SH-SY5Y (cell line): ENCODE measurements around the gene WSCD1.

Experiments
- GATA2 ChIP-seq: IDR thresholded peaks from 2 replicates; pipeline ENCODE4 v1.6.1; 2011; ENCODE audit warnings: mild to moderate bottlenecking, low read depth, low read length
- GATA3 ChIP-seq: IDR thresholded peaks from 2 replicates; pipeline ENCODE4 v1.6.1; 2011; ENCODE audit warnings: low read depth, mild to moderate bottlenecking, low read length, moderate library complexity

DNA sequence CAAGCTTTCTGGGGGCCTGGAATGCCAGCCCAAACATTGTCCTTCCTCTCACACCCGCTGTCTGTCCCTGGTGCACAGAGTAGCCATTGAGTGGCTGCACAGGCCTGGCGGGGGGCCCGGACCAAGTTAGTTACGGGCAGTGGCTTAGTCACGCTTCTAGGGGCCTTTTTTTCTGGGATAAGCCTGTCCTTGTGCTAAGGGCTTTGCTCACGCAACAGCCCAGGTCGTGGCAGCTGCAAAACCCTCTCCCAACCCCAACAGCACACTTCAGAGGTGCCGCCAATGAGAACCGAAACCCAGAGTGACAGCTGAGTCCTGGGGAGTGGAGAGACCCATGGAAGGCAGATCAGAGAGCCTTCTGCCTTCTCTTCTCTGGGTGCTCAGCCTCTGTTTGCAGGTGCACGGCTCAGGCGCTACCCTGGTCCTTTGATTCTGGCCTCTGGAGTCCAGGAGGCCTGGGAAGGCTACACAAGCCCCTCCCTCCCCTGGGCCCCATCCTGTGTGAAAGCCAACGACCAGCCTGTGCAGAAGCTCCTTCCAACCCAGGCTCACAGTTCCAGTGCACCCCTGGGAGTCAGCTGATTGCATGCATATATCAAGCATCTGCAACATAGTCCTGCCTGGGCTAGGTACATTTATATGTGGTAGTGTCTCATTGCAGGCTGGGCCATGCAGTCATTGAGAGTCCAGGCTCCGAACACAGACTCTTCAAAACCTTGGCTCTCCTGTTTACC lies 9.1 kb downstream of the WSCD1 start:
- TF ChIP-seq GATA3 (no peak), GATA2 (no peak)
